Fibroblast of mammary gland (primary cell): ENCODE data around the gene NSMF.

Experiments used
- DNase-seq: peaks from one replicate; pipeline ENCODE4 v3.0.0-alpha.2; 2010; ENCODE audit warnings: low read depth
- H3K4me3 ChIP-seq: 2 replicates; pipeline ENCODE4 v1.5.1; 2011; ENCODE audit warnings: low read depth, mild to moderate bottlenecking, low read length, moderate library complexity; ENCODE audit not compliant: control insufficient read depth
- TF ChIP-seq, protein P1 (sequence below): conservative IDR thresholded peaks from 2 replicates; pipeline ENCODE4 v1.5.1; 2011; ENCODE audit warnings: low read depth, low read length, inconsistent platforms; ENCODE audit not compliant: control insufficient read depth, insufficient read depth

The NSMF gene

GRCh38 chr9:137501457-137501856, 42.3 kb upstream of the NSMF start:
- DNase-seq, result no peak
- TF ChIP-seq, protein P1, sequence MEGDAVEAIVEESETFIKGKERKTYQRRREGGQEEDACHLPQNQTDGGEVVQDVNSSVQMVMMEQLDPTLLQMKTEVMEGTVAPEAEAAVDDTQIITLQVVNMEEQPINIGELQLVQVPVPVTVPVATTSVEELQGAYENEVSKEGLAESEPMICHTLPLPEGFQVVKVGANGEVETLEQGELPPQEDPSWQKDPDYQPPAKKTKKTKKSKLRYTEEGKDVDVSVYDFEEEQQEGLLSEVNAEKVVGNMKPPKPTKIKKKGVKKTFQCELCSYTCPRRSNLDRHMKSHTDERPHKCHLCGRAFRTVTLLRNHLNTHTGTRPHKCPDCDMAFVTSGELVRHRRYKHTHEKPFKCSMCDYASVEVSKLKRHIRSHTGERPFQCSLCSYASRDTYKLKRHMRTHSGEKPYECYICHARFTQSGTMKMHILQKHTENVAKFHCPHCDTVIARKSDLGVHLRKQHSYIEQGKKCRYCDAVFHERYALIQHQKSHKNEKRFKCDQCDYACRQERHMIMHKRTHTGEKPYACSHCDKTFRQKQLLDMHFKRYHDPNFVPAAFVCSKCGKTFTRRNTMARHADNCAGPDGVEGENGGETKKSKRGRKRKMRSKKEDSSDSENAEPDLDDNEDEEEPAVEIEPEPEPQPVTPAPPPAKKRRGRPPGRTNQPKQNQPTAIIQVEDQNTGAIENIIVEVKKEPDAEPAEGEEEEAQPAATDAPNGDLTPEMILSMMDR, result no peak
- H3K4me3 ChIP-seq, result no peak overlapping the region

GRCh38 chr9:137500666-137501397, 41.7 kb upstream of the NSMF start:
- TF ChIP-seq, protein P1, result no peak
- no peak for DNase-seq
- H3K4me3 ChIP-seq, result no peak overlapping the region

- no peak for DNase-seq
- no peak overlapping the region for H3K4me3 ChIP-seq
- TF ChIP-seq, protein P1, result no peak
These were observed 40.9 kb upstream of the NSMF start for GRCh38 chr9:137499858-137500661.

GRCh38 chr9:137499416-137499815, 40.3 kb upstream of the NSMF start:
- TF ChIP-seq, protein P1, result no peak
- no peak for DNase-seq
- no peak overlapping the region for H3K4me3 ChIP-seq

DNA sequence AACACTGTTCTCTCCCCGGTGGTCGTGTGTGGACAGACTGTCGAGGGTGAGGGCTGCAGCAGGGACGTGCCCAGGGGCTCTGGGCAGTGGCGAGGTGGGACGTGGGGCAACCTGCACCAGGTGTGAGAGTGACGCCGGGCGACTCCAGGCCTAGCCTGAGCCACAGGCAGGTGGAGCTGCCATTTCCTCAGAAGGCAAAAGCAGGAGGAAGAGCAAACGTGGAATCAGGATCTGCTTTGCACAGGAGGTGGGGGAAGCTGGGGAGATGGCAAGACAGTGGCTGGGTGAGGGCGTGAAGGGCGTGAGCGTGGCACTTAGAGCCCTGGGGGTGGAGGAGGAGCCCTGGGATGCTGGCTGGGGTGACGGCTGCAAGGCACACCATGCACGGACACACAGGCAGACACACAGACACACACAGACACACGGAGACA, 39.6 kb upstream of the NSMF start:
- TF ChIP-seq, protein P1, result no peak
- no peak overlapping the region for H3K4me3 ChIP-seq

GRCh38 chr9:137497921-137498719, 39.0 kb upstream of the NSMF start:
- no peak overlapping the region for H3K4me3 ChIP-seq
- TF ChIP-seq, protein P1, result no peak
- DNase-seq, result no peak

More for the DNA sequence above, 39.6 kb upstream of the NSMF start:
- no peak for DNase-seq
